ENCODE results near the gene MID1IP1.

MID1IP1 gene

GRCh38 chrX:38847206-38847902, 46.1 kb downstream of the MID1IP1 start:
- no peak overlapping the region for H3K4me3 ChIP-seq (ENCODE audit: control insufficient read depth, low read depth, low read length)
- no peak for TF ChIP-seq CTCF (IDR thresholded peaks at IDR 0.05; ENCODE audit: control insufficient read depth, insufficient read depth, low read depth, low read length, missing control alignments)
- no peak for DNase-seq (ENCODE audit: low read depth)

- TF ChIP-seq CTCF (IDR thresholded peaks at IDR 0.05; ENCODE audit: control insufficient read depth, insufficient read depth, low read depth, low read length, missing control alignments), result no peak
- no peak for DNase-seq (ENCODE audit: low read depth)
- H3K4me3 ChIP-seq (ENCODE audit: control insufficient read depth, low read depth, low read length), result no peak overlapping the region
Observed at GRCh38 chrX:38847903-38848230, 46.6 kb downstream of the MID1IP1 start.

- no peak for TF ChIP-seq CTCF (IDR thresholded peaks at IDR 0.05; ENCODE audit: control insufficient read depth, insufficient read depth, low read depth, low read length, missing control alignments)
- no peak overlapping the region for H3K4me3 ChIP-seq (ENCODE audit: control insufficient read depth, low read depth, low read length)
- DNase-seq (ENCODE audit: low read depth), result no peak
Observed at GRCh38 chrX:38848671-38849455, 47.6 kb downstream of the MID1IP1 start.

- no peak overlapping the region for H3K4me3 ChIP-seq (ENCODE audit: control insufficient read depth, low read depth, low read length)
- TF ChIP-seq CTCF (IDR thresholded peaks at IDR 0.05; ENCODE audit: control insufficient read depth, insufficient read depth, low read depth, low read length, missing control alignments), result no peak
- no peak for DNase-seq (ENCODE audit: low read depth)
Observed at GRCh38 chrX:38850807-38851544, 49.7 kb downstream of the MID1IP1 start.

GRCh38 chrX:38854305-38854704, 53.0 kb downstream of the MID1IP1 start:
- H3K4me3 ChIP-seq (ENCODE audit: control insufficient read depth, low read depth, low read length), result no peak overlapping the region
- no peak for DNase-seq (ENCODE audit: low read depth)
- no peak for TF ChIP-seq CTCF (IDR thresholded peaks at IDR 0.05; ENCODE audit: control insufficient read depth, insufficient read depth, low read depth, low read length, missing control alignments)

All from AG09309 (cell line).